Endometrial microvascular endothelial cells (primary cell): ENCODE results near the gene ADORA3. TPM values are rescaled to one million over a fixed set of nuclear protein-coding genes. Genes with fewer than 3 reads are reported as not detected.
"Not testable (repeated sequence)": the region's sequence is repeated elsewhere in the genome, so short reads cannot be mapped to it uniquely, and the experiment has no call there.

Experiments used
- in situ Hi-C: cut with HindIII; loops from 2 replicates; pipeline ENCODE4 v1.10.0; 2017; ENCODE audit warnings: low sequenced_read_pairs, low pct_unique_long_range_greater_than_20kb; ENCODE audit errors: inconsistent ontology term
- total RNA-seq: library from RNA; depleted of rRNA; stranded (reverse); fragments of >200 nt; gene quantifications from one replicate; pipeline ENCODE4 v1.2.3, GENCODE V29; 2015; ENCODE audit errors: inconsistent ontology term

The ADORA3 gene
- not detected for total RNA-seq

DNA sequence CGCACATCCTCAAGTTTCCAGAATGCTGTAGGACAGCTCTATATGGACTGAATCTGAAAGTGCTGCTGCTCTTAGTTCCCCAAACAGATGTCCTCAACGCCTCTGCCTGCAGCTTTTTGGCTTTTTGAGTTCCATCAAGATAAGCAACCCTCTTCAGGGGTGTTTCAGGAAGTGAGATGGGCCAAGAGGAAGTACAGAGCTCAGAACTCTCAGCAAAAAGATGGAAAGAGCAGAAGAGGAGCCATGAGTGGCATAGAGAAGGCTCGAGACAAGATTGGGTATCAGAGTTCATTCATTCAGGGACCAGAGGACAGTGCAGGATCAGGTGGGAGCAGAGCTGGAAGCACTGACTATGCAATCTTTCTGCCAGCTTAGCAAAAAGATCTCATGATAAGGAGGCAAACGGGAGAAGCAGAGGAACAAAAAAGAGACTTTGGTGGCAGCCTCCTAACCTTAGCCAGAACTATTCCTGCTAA, at the start of gene ADORA3, which contains the start of gene TMIGD3:
Gene ADORA3, minus strand, starts transcription at position 49 of the 476 bp plus-strand sequence. CDS start 279 bp downstream, outside the sequence.
Gene TMIGD3, minus strand, starts transcription at position 49 of the 476 bp plus-strand sequence. CDS start 279 bp downstream, outside the sequence.
- in situ Hi-C loops = no loop called here

DNA sequence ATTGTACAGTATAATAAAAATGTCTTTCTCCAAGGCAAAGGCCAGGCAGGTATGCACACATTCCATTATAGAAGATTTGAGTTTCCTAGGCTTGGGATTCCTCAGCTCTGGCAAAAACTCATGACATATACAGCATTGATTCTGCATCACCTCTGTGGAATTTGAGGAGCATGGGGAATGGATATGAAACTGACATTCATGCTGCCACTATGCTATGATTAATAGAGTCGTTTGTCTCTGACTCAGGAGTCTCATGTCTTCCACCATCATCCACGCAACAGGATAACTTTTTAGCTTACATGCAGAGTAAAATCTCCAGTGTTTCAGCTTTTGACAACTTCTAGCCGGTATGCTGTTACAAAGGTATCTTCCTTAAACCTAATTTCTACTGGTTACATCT, 49.8 kb upstream of the ADORA3 start:
- in situ Hi-C loops = no loop called here

DNA sequence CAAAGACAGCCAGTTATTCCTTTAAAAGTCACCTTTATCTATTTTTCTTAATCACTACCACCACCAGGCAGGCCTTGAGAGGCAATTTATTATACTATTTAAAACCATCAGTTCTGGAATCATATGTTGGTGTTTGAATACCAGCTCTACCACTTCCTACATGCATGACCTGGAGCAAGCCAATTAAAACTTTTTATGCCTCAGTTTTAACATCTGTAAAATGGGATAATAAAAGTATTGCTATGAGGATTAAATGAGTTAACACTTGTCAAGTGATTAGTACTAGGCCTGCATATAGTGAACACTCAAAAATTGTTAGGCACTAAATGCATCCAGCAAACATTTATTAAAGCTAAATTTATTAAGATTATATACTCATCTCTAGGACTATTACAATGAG, 49.2 kb upstream of the ADORA3 start:
- in situ Hi-C loops = no loop called here

DNA sequence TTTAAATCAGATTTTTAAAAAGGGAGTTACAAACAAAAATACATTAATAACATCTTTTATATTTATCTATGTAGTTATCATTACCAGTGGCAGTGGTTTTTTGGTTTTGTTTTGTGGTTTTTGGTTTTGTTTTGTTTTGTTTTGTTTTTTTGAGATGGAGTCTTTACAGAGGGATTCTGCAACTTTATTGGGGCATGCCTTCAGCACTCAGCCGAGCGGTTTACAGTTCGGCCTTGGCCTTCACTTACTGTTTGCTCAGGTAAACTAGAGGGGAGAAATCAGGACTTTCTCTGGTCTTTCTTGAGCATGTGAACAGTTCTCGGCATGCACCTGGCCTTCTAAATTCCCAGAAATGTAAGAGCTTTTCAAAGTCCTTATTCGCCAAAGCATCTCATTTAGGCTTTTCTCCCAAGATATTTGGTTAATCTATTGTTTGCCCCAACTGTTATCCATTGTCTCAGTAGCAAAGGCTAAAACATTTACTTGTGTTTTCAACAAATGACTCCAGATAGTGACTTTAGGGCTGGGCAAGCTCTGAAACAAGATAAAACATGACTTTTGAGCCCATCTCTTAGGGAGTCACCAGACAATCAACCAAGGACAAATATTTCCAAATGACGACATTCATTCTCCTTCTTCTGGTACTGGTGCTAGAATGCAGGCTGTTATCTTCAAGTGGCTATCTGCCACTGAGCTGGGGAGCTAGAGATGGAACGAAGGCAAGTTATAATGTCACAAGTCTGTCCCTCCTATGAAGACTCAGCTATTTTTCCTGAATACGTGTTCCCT, 48.4 kb upstream of the ADORA3 start:
- in situ Hi-C loops = no loop called here

DNA sequence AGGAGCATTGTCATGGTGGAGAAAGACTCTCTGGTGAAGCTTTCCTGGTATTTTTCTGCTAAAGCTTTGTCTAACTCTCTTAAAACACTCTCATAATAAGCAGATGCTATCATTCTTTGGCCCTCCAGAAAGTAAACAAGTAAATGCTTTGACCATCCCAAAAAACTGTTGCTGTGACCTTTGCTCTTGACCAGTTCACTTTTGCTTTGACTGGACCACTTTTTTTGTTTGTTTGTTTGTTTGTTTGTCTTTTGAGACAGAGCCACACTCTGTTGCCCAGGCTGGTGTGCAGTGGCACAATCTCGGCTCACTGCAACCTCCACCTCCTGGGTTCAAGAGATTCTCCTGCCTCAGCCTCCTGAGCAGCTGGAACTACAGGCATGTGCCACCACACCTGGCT, 44.4 kb upstream of the ADORA3 start:
- in situ Hi-C loops = not testable (repeated sequence)

DNA sequence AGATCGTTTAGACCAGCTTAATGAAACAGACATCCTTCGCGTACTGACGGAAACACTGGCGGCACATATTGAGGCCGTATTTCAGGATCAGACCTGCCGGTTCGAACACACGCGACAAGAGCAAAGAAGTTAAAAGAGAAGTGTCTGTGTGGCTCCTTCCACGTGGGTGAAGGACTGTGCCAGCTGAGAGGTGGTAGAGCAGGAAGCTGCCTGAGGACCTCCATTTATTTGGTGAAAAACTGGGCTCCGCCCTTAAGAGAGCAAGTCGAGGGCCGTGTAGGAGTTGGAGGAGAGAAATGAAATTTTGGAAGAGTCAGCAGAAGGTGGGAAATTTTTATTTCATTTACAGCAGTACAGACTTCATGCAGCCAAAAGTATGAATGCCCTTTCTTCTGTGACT, 38.8 kb upstream of the ADORA3 start:
- in situ Hi-C loops = no loop called here

DNA sequence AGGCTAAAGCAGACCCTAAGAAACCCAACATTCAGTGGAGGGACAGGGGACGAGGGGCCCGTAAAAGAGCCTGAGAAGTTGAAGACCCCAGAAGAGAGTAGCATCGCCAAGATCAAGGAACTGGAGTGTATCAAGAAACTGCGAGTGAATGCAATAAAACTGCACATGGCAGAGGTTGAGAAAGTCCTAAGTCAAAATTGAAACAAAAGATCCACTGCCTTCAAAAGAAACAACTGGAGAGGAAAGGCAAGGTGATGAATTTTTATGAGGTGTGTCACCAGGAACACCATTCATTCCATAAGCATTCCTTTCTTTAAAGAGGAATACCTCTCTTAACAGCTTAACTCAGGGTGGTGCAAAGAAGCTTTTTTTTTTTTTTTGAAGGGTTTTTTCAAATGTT, 38.3 kb upstream of the ADORA3 start:
- in situ Hi-C loops = no loop called here

DNA sequence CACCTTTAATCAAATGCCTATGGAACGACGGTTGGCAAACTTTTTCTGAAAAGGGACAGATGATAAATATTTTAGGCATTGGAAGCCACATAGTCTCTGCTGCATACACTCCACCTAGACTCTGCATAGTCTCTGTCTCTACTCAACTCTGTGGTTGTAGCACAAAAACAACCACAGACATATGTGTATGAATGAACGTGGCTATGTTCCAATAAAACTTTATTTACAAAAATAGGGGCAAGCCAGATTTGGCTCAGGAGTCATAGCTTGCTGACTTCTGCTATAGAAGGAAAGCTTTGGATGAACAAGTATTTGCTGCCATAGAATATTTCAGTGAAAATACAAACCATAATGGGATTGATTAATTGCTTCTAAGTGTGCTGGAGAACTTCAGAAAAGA, 37.5 kb upstream of the ADORA3 start:
- in situ Hi-C loops = no loop called here

DNA sequence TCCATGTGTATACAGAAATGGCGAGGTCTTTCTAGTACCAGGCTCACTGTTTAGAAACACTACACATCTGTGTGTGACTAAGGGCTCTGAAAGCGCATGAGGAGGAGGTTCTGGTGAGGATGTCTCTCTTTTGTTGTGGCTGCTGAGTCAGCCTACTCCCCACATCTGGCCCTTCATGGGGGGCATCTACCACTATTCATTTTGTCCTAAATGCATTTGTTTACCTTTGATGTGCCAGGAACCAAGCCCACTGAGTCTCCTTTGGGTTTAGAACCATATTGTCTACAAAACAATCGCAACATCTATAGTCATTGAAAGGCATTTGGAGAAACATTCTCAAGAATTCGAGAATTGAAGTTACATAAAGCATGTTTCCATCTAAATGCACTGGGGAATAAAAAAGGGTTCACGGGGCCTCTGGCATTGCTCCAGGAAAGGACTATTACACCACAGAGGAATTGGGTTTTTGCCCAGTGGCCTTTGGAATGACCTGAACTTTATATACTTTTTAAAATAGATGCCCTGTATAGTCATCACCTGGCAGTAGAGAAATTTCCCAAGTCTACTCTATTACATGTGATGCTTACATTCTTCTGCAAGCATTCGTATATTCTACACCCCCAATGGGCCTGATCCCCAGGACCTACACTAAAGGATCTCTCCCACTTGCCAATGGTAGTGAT, 35.1 kb upstream of the ADORA3 start:
- in situ Hi-C loops = no loop called here

DNA sequence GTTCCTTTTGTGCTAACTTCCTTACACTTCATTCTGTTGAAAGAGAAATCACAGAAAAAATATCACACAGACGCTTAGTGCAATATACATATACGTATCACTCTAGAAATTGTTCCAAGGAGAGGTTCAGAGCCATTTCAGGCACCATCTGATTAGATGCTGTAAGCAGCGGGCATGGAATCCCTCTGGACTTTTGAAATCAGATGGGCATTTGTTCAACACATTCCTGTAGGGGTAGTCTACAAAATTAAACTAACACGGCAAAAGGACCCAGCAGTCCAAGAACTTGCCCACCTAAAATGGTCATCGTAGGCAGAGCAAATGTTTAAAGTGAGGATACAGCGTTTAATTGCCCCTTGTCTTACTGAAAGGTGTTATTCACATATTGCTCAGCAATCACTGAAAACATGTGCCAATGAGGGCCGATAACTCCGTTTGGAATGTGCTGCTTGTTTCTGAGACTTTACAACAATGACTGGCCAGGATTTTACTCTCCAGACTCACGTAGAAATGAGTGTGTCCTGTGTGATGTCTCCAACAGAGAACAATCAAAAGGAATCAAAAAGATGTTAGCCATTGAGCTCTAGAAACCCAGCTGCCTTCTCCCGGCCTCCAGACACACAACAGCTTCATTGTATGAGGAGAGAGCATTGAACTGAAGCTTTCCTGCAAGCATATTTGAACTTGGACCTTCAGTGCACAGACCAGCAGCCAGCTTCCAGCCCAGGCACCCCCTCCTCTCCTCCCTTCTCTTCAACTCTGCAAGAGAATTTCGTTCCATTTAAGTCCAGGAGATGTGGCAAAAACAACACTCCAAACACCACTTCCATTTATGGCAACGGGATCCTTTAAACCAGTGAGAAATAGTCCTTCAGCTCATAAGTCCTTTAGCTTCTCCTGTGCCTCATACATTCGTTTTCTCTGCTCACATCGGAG, 32.1 kb upstream of the ADORA3 start:
- in situ Hi-C loops = no loop called here

DNA sequence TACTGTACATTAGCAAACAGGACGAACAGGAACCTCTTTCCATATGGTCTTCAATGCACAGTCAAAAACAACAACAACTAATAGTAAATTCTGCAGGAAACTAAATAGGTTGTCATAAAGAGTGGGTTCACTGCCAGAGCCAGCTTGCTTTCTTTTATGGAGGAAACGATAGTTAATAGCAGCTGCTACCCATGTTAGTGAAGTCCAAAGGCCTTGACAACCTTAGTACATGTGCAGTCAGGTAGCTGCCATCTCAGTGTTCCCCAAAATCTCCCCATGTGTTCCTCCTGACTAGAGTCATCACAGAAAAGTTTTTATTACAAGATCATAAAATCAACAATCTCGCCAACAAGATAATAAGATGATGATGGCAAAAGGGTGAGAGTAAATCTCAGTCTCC, 16.6 kb upstream of the ADORA3 start:
- in situ Hi-C loops = no loop called here

DNA sequence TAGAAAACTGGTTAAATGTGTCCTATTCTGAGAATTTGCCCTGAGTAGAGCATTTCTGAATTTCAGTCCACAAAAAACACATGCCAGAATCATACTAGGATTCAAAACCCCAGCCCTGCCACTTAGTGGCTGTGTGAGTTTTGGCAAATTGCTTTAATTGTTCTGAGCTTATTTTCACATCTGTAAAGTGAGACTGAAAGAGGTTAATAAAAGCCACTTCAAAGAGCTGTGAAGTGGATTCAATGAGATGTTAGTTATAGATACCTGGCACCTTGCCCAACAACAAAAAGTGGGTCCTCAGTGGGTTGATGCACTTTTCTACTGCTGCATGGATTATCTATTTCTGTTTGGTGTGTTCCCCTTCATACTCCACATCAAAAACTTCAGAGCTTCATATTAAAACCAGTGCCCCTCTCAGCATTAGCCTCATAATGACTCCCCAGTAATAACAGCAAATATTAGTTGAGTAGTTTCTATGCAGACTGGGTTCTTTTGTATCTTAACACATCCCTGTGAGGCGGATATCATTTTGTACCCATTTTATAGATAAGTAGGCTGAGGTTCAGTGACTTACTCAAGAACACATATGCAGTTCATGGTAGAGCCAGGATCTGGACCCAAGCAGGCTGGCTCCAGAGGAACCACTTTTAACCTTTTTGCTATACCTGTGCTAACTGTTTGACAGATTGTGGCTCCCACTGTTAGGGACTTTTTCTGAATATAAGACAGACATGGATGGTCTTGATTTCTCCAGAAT, 14.2 kb upstream of the ADORA3 start:
- in situ Hi-C loops = no loop called here

DNA sequence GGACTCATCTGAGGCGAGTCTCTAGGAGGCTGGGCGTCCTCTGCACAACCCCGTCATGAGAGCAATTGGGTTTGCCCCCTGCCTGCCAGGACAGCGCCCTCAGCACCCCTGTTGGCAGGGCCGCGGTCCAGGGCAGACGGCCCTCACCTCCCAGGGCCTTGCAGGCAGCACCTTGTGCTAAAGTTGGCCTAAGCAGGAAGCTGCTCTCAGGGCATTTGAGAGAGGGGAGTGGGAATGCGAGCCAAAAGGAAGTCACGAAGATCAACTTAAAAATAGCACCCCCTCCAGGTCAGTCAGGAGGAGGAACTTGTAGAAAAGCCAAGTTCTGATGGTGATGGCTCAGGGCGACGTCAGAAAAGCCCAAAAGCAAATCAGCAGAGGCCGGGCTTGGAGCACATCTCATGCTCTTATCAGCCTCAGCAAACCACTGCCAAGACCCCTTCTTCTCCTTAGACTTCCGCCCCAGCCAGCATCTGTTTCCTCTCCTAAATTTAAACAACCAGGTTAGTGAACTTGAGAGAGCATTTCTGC, 12.6 kb upstream of the ADORA3 start:
- in situ Hi-C loops = no loop called here

DNA sequence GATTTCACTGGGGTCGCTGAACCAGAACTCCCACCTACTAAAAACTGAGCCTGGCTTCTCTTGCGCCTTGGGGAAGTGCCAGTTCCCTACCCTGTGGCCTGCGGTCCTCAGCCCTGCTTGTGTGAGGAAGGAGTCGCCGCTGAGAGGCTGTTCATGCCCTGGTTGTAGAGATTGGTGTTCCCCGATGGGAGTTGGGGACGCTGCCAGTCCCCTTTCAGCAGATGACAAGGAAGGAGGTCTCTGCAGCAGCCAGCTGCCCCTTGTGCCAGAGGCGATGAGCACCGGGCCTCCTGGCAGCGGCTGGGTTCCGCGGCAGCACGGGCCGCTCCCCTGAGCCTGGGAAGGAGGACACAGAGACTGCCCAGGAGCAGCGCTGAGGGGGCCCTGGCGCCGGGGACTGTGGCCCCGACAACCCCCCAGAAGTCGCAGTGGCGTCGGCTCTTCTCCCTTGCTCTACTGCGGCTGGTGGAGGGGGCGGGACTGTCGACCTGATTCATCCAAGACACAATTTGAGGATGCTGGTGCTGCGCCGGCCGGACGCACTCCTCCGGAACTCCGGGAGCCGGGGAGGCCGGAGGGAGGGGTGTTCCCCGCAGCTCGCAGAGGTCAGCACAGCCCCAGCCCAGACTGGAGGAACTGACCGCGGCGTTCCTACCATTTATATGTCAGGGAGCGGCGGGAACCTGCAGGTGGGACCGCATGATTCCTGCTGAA, 12.0 kb upstream of the ADORA3 start:
- in situ Hi-C loops = no loop called here

DNA sequence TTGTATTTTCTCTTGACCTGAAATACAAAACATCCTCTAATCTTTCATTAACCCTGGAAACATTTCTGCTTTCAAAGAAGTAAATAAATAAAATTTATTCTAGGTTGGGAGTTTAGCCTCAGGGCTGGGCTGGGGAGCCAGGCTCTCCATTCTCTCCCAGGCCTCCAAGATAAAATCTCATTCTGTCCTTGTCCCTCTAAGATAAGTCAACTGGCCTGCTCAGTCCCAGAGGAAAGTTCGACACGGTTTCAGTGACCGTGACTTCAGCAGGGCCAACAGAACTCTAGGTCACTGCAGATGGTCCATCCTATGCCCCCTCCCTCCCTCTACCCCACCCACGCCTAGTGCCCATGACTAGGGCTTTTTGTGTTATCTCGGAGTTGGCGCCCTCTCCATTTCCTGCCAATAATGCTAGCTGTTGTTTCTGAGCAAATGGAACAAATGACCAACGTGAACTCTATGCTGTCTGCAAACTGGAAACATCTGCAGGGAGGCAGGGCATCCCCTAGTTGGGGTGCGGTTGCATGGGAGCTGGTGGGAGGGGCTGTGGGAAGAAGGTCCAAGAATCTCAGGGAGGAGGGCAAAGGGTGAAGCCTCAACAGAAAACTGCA, 10.1 kb upstream of the ADORA3 start:
- in situ Hi-C loops = no loop called here

DNA sequence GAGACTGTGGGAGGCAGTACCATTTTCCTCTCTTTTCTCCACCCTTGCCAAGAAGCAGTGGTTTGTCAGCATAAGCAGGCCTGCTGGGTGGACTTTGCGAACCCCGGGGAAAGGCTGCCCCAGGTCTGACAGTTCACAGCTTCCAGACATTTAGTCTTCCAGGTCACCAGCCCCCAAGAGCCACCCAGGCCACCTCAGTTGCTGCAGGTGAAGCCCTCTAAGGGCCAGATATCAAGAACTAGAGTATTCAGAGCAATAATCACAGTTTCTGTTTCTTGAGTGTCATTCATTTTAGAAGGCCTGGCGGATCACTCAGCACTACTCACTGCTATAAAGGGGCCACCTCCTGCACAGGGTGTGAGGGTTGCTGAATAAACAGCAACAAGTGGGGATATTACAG, 9.5 kb upstream of the ADORA3 start:
- in situ Hi-C loops = no loop called here

DNA sequence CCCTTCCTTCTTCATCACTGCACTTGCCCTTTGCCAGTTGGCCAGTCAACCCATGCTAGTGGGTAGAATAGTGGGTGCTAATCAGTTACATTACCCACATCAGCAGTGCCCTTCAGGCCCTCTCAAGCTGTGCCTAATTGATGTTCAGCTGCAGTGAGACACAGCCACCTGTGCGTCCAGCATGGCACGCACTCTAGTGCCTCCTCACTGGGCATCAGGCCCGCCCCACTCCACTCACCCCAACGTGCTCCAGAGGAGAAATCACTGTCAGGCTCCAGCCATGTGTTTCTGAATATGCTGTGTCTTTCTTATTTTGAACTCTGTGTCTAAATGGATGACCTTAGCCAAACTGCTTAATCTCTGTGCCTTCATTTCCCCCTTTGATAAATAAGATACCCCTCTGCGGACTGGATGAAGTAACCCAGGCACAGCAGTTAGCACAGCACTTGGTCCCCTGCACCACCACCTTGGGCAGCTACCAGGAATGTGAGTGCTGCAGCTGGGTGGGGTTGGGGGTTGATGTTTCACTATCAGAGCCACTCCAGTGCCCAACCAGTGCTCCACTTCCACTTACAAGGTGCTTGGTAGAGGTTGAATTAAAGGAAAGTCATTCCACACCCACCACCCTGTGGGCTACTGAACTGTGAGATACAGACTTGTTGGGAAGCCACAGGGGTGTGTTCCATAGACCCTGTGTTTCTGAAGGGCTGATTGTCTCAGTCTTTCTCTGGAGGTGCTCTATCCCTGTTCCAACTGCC, 8.9 kb upstream of the ADORA3 start:
- in situ Hi-C loops = no loop called here
